Activated naive CD8-positive, alpha-beta T cell treated with anti-CD3 and anti-CD28 coated beads, Interleukin-2, amount 50 U/mL, for 24 hours (primary cell): ENCODE measurements around the gene TMEM150C.
"Not testable (repeated sequence)": the region's sequence is repeated elsewhere in the genome, so short reads cannot be mapped to it uniquely, and the experiment has no call there.

ENCODE experiments used
- ATAC-seq: fragments of 150-1000 bp; cut with Tn5 transposase; one replicate; pipeline ENCODE4 v1.10.0; 2021
- DNase-seq: peaks from one replicate; pipeline ENCODE4 v3.0.0; 2021
- H3K27ac Mint-ChIP-seq: one replicate; pipeline ENCODE4 v1.8.0; 2021; ENCODE audit warnings: mild to moderate bottlenecking, mixed read lengths
- H3K27me3 Mint-ChIP-seq: one replicate; pipeline ENCODE4 v1.8.0; 2021; ENCODE audit warnings: mixed read lengths
- H3K36me3 Mint-ChIP-seq: one replicate; pipeline ENCODE4 v1.8.0; 2021; ENCODE audit warnings: low read depth, mixed read lengths
- H3K4me1 Mint-ChIP-seq: one replicate; pipeline ENCODE4 v1.8.0; 2021; ENCODE audit warnings: mixed read lengths
- H3K4me3 Mint-ChIP-seq: one replicate; pipeline ENCODE4 v1.8.0; 2021; ENCODE audit warnings: mild to moderate bottlenecking, moderate library complexity, mixed read lengths
- H3K9me3 Mint-ChIP-seq: one replicate; pipeline ENCODE4 v1.8.0; 2021; ENCODE audit warnings: mixed read lengths

TMEM150C gene

DNA sequence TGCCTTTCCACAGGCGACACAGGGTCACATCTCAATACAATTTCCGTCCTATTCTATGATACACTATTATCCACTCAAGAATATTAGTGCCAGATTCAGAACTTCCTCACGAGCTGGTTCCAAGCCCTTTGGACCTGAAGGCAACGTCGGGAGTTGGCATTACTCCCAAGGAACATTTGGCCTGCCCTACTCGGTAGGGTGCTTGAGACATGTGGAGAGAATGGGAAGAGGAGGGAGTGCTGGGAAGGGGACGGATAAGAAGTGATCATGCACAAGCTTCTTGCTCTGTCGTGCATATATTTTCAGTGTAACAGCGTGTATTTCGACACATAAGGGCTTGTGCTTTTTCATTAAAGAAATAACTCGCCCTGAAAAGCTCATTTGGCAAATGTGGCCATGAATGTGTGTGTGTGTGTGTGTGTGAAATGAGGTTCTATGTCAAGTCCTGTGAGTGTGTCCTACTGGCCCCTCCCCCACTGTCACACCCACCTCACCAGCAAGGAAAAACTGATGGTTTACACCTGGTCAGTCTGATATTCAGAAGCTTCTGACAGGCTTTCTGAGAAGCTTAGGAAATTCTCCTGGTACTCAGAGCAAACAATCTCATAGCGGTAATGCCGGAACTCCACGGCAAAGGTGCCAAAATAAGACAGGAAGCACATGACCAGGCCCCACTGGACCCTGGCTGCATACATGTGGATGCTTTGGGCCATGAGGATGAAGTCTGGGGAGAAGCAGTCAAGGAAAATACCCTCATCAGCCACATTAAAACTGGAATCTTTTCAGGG is 76.6 kb downstream of the TMEM150C start:
- peaks cover 2% of the 10 kb centered on the region for H3K36me3 Mint-ChIP-seq
- no peak overlapping the region for H3K4me3 Mint-ChIP-seq
- no peaks in the 10 kb centered on the region for H3K9me3 Mint-ChIP-seq

DNA sequence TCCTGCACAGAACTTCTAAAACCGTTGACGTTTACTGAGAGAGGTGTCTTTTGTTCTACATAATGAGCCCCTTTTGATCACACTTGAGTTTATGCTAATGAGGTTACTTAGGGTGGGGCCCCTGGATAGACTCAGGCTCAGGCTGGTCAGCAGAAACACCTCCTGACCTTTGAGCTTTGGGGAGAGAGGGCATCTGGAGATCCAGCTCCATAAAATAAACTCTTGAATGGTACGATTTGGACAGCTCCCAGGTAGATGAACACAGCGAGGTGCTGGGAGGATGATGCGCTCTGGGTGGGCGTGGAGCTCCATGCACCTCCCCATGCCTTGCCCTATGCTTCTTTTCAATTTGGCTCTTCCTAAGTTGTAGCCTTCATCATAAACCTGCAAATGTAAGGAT is 79.4 kb downstream of the TMEM150C start:
- H3K4me3 Mint-ChIP-seq: no peak overlapping the region
- no peak for ATAC-seq
- peaks cover 2% of the 10 kb centered on the region for H3K36me3 Mint-ChIP-seq
- H3K27me3 Mint-ChIP-seq: no peaks in the 10 kb centered on the region
- no peaks in the 10 kb centered on the region for H3K4me1 Mint-ChIP-seq
- H3K27ac Mint-ChIP-seq: no peak overlapping the region
- DNase-seq: no peak
- no peaks in the 10 kb centered on the region for H3K9me3 Mint-ChIP-seq

More for the DNA sequence above, 76.6 kb downstream of the TMEM150C start:
- H3K4me1 Mint-ChIP-seq: no peaks in the 10 kb centered on the region
- ATAC-seq (no peak), DNase-seq (no peak)
- no peaks in the 10 kb centered on the region for H3K27me3 Mint-ChIP-seq
- no peak overlapping the region for H3K27ac Mint-ChIP-seq

DNA sequence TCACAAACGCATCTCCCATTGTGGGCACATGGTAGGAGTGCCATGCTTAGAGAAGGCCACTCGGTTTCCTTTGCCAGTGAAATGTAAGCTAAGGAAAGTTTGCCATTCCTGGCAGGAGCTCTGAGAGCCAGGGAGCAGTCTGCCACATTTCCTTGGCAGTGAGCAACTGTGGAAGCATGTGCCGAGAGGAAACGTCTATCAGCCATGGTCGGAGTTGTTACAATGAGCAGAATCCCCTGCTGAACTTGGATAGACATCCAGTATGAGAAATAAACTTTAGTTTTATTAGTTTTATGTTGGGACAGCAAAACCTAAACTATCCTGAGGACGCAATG is 80.3 kb downstream of the TMEM150C start:
- H3K4me1 Mint-ChIP-seq: no peaks in the 10 kb centered on the region
- no peak overlapping the region for H3K27ac Mint-ChIP-seq
- H3K9me3 Mint-ChIP-seq: no peaks in the 10 kb centered on the region
- no peak for ATAC-seq
- DNase-seq: no peak
- H3K36me3 Mint-ChIP-seq: peaks cover 2% of the 10 kb centered on the region
- H3K27me3 Mint-ChIP-seq: no peaks in the 10 kb centered on the region
- no peak overlapping the region for H3K4me3 Mint-ChIP-seq

DNA sequence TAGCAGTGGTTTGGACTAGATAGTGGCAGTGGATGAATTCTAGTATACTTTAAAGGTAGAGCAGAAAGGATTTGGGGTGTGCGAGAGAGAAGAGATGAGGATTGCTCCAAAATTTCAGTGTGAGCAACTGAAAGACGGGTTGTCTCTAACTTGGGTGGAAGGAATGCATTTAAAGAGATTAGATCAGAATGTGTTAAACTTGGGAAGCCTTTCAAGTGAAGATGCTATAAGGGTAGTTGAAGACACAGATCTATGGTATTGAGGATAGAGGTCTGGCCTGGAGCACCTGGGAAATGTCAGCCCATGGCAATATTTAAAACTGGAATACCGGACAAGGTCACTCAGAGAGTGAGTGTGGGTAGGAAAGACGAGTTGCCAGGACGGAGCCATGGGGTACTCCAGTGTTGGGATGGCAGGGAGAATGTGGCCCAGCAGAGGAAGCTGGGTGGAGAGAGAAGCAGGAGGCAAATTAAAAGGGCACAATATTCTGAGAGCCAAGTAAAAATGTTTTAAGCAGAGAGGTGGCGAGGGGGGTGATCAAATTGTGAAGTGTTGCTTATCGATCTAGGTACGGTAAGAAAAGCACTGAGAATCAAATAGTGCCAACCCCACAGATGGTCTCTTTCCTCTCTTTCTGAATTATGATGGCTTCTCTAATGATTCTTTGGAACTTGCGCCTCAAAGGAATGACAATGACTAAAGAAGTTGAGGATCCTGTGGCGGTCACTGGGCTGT is 80.8 kb downstream of the TMEM150C start:
- H3K27me3 Mint-ChIP-seq: no peaks in the 10 kb centered on the region

DNA sequence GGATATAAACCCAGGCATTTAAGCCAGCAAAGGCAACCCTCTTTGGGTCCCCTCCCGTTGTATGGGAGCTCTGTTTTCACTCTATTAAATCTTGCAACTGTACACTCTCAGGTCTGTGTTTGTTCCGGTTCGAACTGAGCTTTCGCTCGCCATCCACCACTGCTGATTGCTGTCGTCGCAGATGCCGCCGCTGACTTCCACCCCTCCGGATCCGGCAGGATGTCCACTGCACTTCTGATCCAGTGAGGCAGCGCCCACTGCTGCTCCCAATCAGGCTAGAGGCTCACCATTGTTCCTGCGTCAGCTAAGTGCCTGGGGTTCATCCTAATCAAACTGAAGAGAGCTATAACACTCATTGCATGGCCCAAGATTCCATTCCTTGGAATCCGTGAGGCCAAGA is 82.2 kb downstream of the TMEM150C start:
- DNase-seq (no peak), ATAC-seq (no peak)
- Mint-ChIP-seq H3K36me3 (peaks cover 2% of the 10 kb centered on the region), H3K9me3 (no peaks in the 10 kb centered on the region), H3K27me3 (no peaks in the 10 kb centered on the region), H3K4me3 (no peak overlapping the region), H3K4me1 (no peaks in the 10 kb centered on the region), H3K27ac (no peak overlapping the region)

More for the DNA sequence above, 80.8 kb downstream of the TMEM150C start:
- Mint-ChIP-seq H3K9me3 (no peaks in the 10 kb centered on the region), H3K4me3 (no peak overlapping the region), H3K4me1 (no peaks in the 10 kb centered on the region), H3K27ac (no peak overlapping the region), H3K36me3 (peaks cover 2% of the 10 kb centered on the region)
- DNase-seq: no peak
- no peak for ATAC-seq

DNA sequence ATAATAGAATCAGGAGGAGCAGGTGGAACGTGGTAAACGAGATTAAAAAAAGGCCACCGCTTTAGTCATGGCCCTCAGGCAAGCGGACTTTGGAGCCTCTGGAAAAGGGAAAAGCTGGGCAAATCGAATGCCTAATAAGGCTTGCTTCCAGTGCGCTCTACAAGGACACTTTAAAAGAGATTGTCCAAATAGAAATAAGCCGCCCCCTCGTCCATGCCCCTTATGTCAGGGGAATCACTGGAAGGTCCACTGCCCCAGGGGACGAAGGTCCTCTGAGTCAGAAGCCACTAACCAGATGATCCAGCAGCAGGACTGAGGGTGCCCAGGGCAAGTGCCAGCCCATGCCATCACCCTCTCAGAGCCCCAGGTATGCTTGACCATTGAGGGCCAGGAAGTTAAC is 84.3 kb downstream of the TMEM150C start:
- not testable (repeated sequence) for H3K9me3 Mint-ChIP-seq, H3K4me1 Mint-ChIP-seq, H3K4me3 Mint-ChIP-seq

DNA sequence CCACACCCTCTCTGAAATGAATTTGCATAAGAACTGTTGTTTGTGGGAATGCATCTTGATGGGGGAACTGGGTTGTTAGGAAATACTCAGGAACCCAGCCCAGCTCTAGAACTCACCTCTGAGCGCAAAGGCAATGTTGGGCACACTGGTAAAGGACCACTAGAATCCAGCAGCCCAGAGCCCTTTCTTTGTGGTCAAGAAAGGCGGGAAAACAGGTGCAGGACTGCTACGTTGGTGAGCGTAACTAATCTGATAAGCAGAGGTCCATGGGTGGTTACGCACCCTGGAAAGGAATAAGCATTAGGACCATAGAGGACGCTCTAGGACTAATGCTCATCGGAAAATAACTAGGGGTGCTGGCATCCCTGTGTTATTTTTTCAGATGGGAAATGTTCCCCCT is 85.9 kb downstream of the TMEM150C start:
- not testable (repeated sequence) for H3K4me3 Mint-ChIP-seq, H3K4me1 Mint-ChIP-seq, DNase-seq, H3K27me3 Mint-ChIP-seq, ATAC-seq, H3K9me3 Mint-ChIP-seq, H3K36me3 Mint-ChIP-seq, H3K27ac Mint-ChIP-seq

More for the DNA sequence above, 84.3 kb downstream of the TMEM150C start:
- not testable (repeated sequence) for ATAC-seq, H3K27ac Mint-ChIP-seq, H3K27me3 Mint-ChIP-seq, DNase-seq, H3K36me3 Mint-ChIP-seq

DNA sequence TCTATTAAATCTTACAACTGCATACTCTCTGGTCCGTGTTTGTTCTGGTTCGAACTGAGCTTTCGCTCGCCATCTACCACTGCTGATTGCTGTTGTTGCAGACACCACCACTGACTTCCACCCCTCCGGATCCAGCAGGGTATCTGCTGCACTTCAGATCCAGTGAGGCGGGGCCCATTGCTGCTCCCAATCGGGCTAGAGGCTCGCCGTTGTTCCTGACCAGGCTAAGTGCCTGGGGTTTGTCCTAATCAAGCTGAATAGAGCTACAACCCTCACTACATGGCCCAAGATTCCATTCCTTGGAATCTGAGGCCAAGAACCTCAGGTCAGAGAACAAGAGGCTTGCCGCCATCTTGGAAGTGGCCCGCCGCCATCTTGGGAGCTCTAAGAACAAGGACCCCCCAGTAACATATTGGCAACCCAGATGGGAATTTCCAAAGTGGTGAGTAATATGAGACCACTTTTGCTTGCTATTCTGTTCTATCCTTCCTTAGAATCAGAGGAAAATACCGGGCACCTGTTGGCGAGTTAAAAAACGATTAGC is 88.1 kb downstream of the TMEM150C start:
- H3K27ac Mint-ChIP-seq: no peak overlapping the region

DNA sequence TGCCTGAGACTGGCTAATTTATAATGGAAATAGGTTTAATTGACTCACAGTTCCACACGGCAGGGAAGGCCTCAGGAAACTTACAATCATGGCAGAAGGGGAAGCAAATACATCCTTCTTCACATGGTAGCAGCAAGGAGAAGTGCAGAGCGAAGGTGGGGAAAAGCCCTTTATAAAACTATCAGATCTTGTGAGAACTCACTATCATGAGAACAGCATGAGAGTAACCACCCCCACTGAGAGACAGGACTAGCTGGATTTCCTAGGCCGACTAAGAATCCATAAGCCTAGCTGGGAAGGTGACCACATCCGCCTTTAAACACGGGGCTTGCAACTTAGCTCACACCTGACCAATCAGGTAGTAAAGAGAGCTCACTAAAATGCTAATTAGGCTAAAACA is 88.7 kb downstream of the TMEM150C start:
- not testable (repeated sequence) for H3K4me3 Mint-ChIP-seq, H3K36me3 Mint-ChIP-seq, ATAC-seq, H3K27ac Mint-ChIP-seq, H3K9me3 Mint-ChIP-seq, DNase-seq, H3K4me1 Mint-ChIP-seq, H3K27me3 Mint-ChIP-seq

More for the DNA sequence above, 88.1 kb downstream of the TMEM150C start:
- Mint-ChIP-seq H3K4me3 (no peak overlapping the region), H3K9me3 (no peaks in the 10 kb centered on the region), H3K27me3 (no peaks in the 10 kb centered on the region), H3K36me3 (no peaks in the 10 kb centered on the region), H3K4me1 (no peaks in the 10 kb centered on the region)
- no peak for ATAC-seq
- no peak for DNase-seq

DNA sequence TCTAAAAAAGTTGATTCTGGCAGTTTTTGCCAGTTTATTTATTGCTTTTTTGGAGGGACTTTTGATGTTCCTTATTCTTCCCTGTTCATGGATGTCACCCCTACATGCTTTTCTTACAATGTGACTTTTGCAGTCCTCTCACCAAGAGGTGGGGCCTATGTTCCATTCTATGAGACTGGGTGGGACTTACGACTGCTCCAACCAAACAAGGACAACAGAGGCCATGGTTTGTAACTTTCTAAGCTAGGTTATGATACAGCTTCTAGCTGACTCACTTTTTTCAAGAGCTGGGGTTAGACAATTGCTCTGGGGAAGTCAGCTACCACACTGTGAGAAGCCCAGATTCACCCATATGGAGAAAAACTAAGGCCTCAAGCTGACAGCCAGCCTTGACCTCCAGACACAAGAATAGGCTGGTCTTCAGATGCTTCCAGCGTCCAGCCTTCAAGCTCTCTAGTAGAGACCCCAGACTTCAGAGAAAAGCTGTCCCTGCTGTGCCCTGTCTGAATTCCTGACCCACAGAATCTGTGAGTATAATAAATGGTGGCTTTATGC is 91.9 kb downstream of the TMEM150C start:
- DNase-seq (no peak), ATAC-seq (peak; percentile 36)
- Mint-ChIP-seq H3K27me3 (no peaks in the 10 kb centered on the region), H3K27ac (peak overlapping the region; percentile 8), H3K36me3 (peaks cover 13% of the 10 kb centered on the region), H3K4me1 (no peaks in the 10 kb centered on the region), H3K4me3 (no peak overlapping the region), H3K9me3 (no peaks in the 10 kb centered on the region)

DNA sequence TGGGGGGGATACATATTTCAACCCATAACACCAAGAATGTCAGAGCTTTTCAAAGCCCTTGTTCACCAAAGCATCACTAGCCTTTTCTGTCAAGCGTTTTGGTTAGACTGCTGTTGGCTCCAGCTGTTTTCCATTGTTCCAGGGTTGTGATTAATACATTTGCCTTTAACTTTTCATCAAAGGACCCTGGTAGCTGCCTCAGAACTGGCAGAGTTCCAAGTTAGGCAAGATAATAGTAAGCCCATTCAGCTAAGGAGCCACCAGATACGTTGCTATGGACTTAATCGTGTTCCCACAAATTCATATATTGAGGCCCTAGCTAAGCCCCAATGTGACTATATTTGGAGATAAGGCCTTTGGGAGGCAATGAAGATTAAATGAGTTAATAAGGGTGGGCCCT is 94.3 kb downstream of the TMEM150C start:
- Mint-ChIP-seq H3K4me1 (no peaks in the 10 kb centered on the region), H3K9me3 (no peaks in the 10 kb centered on the region), H3K36me3 (peaks cover 20% of the 10 kb centered on the region), H3K27ac (no peak overlapping the region), H3K27me3 (no peaks in the 10 kb centered on the region), H3K4me3 (no peak overlapping the region)
- no peak for DNase-seq
- ATAC-seq: no peak

DNA sequence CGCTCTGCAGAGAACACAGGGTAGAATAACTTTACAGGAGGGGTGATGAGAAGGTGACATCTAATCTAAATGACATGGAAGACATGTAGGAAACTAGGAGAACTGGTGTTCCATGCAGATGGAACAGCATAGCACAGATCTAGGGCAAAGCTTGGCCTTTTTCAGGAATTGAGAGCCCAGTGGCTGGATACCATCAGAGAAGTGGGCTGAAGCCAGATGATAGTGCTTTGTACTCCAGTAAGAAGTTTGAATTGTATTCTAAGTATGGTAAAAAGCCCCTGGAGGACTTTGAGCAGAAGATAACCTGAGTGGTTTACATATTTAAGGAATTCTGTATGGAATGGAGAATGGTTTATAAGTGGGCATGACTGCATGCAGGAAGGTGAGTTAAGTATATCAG is 98.6 kb downstream of the TMEM150C start:
- H3K4me1 Mint-ChIP-seq: peaks cover 6% of the 10 kb centered on the region
- ATAC-seq: no peak
- H3K27ac Mint-ChIP-seq: no peak overlapping the region

DNA sequence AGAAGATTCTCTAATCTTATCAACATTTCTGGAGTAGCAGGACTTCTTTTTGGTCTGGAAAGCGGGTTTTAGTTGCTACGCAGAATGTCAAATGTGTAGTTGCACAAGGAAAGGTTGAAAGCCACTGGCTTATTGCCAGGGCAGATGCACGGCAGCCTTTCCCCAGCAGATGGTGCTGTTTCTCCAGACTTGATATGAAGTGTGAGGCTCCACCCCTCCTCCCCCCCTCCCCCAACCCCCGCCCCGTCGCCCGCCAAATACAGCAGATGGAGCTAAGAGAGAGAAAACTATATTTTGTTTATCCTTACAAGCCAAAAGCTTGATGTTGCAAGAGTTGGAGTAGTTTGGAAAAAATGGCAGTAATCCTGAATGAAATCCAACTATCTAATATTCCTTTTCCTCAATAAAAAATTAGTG is 99.4 kb downstream of the TMEM150C start:
- peaks cover 40% of the 10 kb centered on the region for H3K36me3 Mint-ChIP-seq
- no peak overlapping the region for H3K27ac Mint-ChIP-seq
- no peaks in the 10 kb centered on the region for H3K27me3 Mint-ChIP-seq
- DNase-seq (peak; percentile 84), ATAC-seq (peak; percentile 74)
- H3K4me3 Mint-ChIP-seq: no peak overlapping the region
- H3K4me1 Mint-ChIP-seq: peaks cover 6% of the 10 kb centered on the region
- H3K9me3 Mint-ChIP-seq: no peaks in the 10 kb centered on the region

More for the DNA sequence above, 98.6 kb downstream of the TMEM150C start:
- H3K27me3 Mint-ChIP-seq: no peaks in the 10 kb centered on the region
- no peak for DNase-seq
- peaks cover 42% of the 10 kb centered on the region for H3K36me3 Mint-ChIP-seq
- no peak overlapping the region for H3K4me3 Mint-ChIP-seq
- no peaks in the 10 kb centered on the region for H3K9me3 Mint-ChIP-seq

DNA sequence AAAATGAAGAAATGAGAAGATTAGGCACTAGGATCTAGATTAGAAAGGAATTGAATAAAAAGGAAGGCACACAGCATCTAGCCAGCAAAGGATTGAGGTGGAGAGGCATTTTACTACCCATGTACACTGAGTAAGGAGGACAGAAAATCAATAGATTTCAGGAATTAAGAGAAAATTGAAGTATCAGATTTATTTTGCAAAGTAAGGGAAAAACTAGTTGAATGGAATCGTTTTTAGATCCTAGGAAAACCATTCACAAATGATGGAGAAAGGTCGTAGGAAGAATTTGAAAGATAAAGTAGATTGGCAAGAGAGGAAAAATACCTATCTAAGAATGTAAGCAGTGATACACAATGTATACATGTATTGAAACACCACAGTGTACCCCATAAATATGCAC is 100.1 kb downstream of the TMEM150C start:
- H3K4me1 Mint-ChIP-seq: peaks cover 6% of the 10 kb centered on the region
- ATAC-seq (no peak), DNase-seq (no peak)
- peaks cover 40% of the 10 kb centered on the region for H3K36me3 Mint-ChIP-seq
- no peak overlapping the region for H3K27ac Mint-ChIP-seq
- H3K4me3 Mint-ChIP-seq: no peak overlapping the region
- H3K27me3 Mint-ChIP-seq: no peaks in the 10 kb centered on the region
- no peaks in the 10 kb centered on the region for H3K9me3 Mint-ChIP-seq

DNA sequence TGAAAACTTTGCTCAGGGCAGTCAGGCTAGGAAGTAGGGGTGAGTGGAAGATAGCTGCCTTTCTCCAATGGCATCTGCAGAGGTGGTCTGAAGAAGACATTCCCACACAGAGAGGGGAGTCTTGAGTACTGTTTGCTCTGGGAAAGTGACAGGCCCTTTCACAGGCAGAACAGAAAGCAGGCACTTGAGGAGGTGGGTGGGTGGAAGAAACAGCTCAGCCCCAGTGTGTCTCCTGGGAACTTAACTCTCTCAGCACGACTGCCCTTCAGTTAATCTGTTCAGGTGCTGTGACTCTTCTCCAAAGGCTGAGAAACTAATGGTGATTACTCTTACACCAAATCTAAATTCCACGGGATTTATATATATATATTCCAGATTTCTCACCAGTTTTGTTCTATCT is 103.1 kb downstream of the TMEM150C start:
- Mint-ChIP-seq H3K27ac (peak overlapping the region; percentile 63), H3K36me3 (peaks cover 45% of the 10 kb centered on the region), H3K4me1 (peaks cover 6% of the 10 kb centered on the region), H3K4me3 (no peak overlapping the region), H3K27me3 (no peaks in the 10 kb centered on the region), H3K9me3 (no peaks in the 10 kb centered on the region)
- ATAC-seq (peak; percentile 42), DNase-seq (no peak)
